SK-N-SH (cell line): ENCODE measurements around the gene CCNK. TPM values are rescaled to one million over a fixed set of nuclear protein-coding genes. Genes with fewer than 3 reads are reported as not detected.

Source experiments
- CTCF ChIA-PET: fragments of 300-600, 350-600 bp; formaldehyde crosslinking; extraction: SDS; loops from one replicate; lab custom pipeline; 2021; lab: Yijun Ruan, JAX
- POLR2A ChIA-PET: fragments of 350-600 bp; sonication (Branson Sonifier 250); formaldehyde crosslinking; extraction: SDS; loops from one replicate; lab custom pipeline; 2020; ENCODE audit warnings: antibody characterized with exemption, inconsistent platforms; lab: Yijun Ruan, JAX
- DNase-seq: peaks from one replicate; pipeline ENCODE4 v3.0.0; 2012
- H2AFZ ChIP-seq: fragments of 200-600 bp; sonication (generic); 2 replicates; pipeline ENCODE4 v1.8.1; 2016; ENCODE audit warnings: antibody characterized with exemption, mild to moderate bottlenecking, low read depth
- H3F3A ChIP-seq: fragments of 200-600 bp; sonication (generic); replicated peaks from 2 replicates; pipeline ENCODE3; 2016; ENCODE audit warnings: antibody characterized with exemption, mild to moderate bottlenecking; ENCODE audit not compliant: insufficient read depth
- H3K27ac ChIP-seq, 2 experiments: fragments of 200-500 bp in 1 of 2; fragments of 200-600 bp in 1 of 2; sonication (Bioruptor generic) in 1 of 2; sonication (generic), shearing (Covaris generic) in 1 of 2; 2 replicates each; pipeline versions ENCODE4 v1.5.1 to v1.6.1; 2014 to 2016; ENCODE audit warnings: low read depth in 2 of 2, inconsistent platforms in 1 of 2, low read length in 1 of 2, mild to moderate bottlenecking in 1 of 2, mixed read lengths in 1 of 2
- H3K27me3 ChIP-seq: fragments of 200-600 bp; sonication (generic), shearing (Covaris generic); 2 replicates; pipeline ENCODE4 v1.6.1; 2016; ENCODE audit warnings: mixed run types; ENCODE audit not compliant: insufficient read depth
- H3K36me3 ChIP-seq, 2 experiments: fragments of 200-500 bp in 1 of 2; fragments of 200-600 bp in 1 of 2; sonication (Bioruptor generic) in 1 of 2; sonication (generic) in 1 of 2; replicated peaks in 1 of 2; 2 replicates each; pipeline versions ENCODE3 to v1.5.1; 2014 to 2016; ENCODE audit warnings: low read length in 1 of 2, mild to moderate bottlenecking in 1 of 2; ENCODE audit not compliant: insufficient read depth in 2 of 2, control insufficient read depth in 1 of 2
- H3K4me1 ChIP-seq, 2 experiments: fragments of 200-500 bp in 1 of 2; fragments of 200-600 bp in 1 of 2; sonication (Bioruptor generic) in 1 of 2; sonication (generic), shearing (Covaris generic) in 1 of 2; 2 replicates each; pipeline versions ENCODE4 v1.5.1 to v1.6.1; 2014 to 2016; ENCODE audit warnings: low read depth in 1 of 2, low read length in 1 of 2, mixed run types in 1 of 2; ENCODE audit not compliant: insufficient read depth in 2 of 2, control insufficient read depth in 1 of 2
- H3K4me2 ChIP-seq: fragments of 200-600 bp; sonication (generic), shearing (Covaris generic); 2 replicates; pipeline ENCODE4 v1.6.1; 2017; ENCODE audit warnings: mixed run types
- H3K4me3 ChIP-seq, 2 experiments: fragments of 200-500 bp in 1 of 2; fragments of 200-600 bp in 1 of 2; sonication (Bioruptor generic) in 1 of 2; sonication (generic), shearing (Covaris generic) in 1 of 2; 2 replicates each; pipeline versions ENCODE4 v1.5.1 to v1.8.1; 2014 to 2016; ENCODE audit warnings: low read depth in 2 of 2, inconsistent platforms in 1 of 2, low read length in 1 of 2, mild to moderate bottlenecking in 1 of 2, mixed read lengths in 1 of 2, moderate library complexity in 1 of 2
- H3K79me2 ChIP-seq: fragments of 200-600 bp; sonication (generic); 2 replicates; pipeline ENCODE4 v1.8.1; 2017; ENCODE audit warnings: mild to moderate bottlenecking; ENCODE audit not compliant: insufficient read depth
- H3K9ac ChIP-seq: fragments of 200-600 bp; sonication (generic); 2 replicates; pipeline ENCODE4 v1.6.1; 2017; ENCODE audit warnings: mixed run types
- H3K9me2 ChIP-seq: fragments of 200-600 bp; sonication (generic); 2 replicates; pipeline ENCODE4 v1.6.1; 2017; ENCODE audit warnings: mixed run types
- H3K9me3 ChIP-seq: fragments of 200-600 bp; sonication (generic); 2 replicates; pipeline ENCODE4 v1.6.1; 2017; ENCODE audit warnings: mixed run types, mild to moderate bottlenecking, moderate library complexity
- H4K20me1 ChIP-seq: fragments of 200-600 bp; sonication (generic); 2 replicates; pipeline ENCODE4 v1.6.1; 2017; ENCODE audit warnings: mild to moderate bottlenecking, mixed run types; ENCODE audit not compliant: insufficient read depth
- EP300 ChIP-seq, 2 experiments: IDR thresholded peaks; 2 replicates each; pipeline versions ENCODE4 v1.4.0 to v1.6.1; 2012; ENCODE audit warnings: borderline replicate concordance in 1 of 2, low read depth in 1 of 2, low read length in 1 of 2
- FOXM1 ChIP-seq: IDR thresholded peaks from 2 replicates; pipeline ENCODE4 v1.4.0; 2012; ENCODE audit warnings: low read depth, mild to moderate bottlenecking
- NFIC ChIP-seq: IDR thresholded peaks from 2 replicates; pipeline ENCODE4 v1.4.0; 2012; ENCODE audit warnings: borderline replicate concordance
- NRF1 ChIP-seq: IDR thresholded peaks from 2 replicates; pipeline ENCODE4 v1.6.1; 2012; ENCODE audit warnings: low read depth, mild to moderate bottlenecking, low read length
- RAD21 ChIP-seq: IDR thresholded peaks from 2 replicates; pipeline ENCODE4 v1.6.1; 2012; ENCODE audit warnings: mild to moderate bottlenecking, low read length
- RCOR1 ChIP-seq: fragments of 150-350 bp; IDR thresholded peaks from 2 replicates; pipeline ENCODE4 v1.6.1; 2017; ENCODE audit warnings: antibody characterized with exemption, low read length
- RFX5 ChIP-seq: IDR thresholded peaks from 2 replicates; pipeline ENCODE4 v1.6.1; 2012; ENCODE audit warnings: mild to moderate bottlenecking, improper control_type of control experiment, low read length
- SIN3A ChIP-seq: IDR thresholded peaks from 2 replicates; pipeline ENCODE4 v1.6.1; 2012; ENCODE audit warnings: low read depth, mild to moderate bottlenecking, low read length, moderate library complexity, borderline replicate concordance
- SMC3 ChIP-seq: IDR thresholded peaks from 2 replicates; pipeline ENCODE4 v1.6.1; 2012; ENCODE audit warnings: low read depth, low read length, improper control_type of control experiment
- TAF1 ChIP-seq: IDR thresholded peaks from 2 replicates; pipeline ENCODE4 v1.6.1; 2012; ENCODE audit warnings: low read depth, mild to moderate bottlenecking, low read length, moderate library complexity, borderline replicate concordance
- WGBS: methylation state at CpG from one replicate; pipeline ENCODE4 v1.1.6; 2017; ENCODE audit warnings: low lambda C conversion rate; 5-methylcytosine and 5-hydroxymethylcytosine counted together
- polyA plus RNA-seq, 3 experiments: library from polyadenylated mRNA; depleted of rRNA; stranded (reverse); fragments of >200 nt; gene quantifications; 2 replicates each; pipeline ENCODE4 v1.2.3, GENCODE V29; 2012
- TF ChIP-seq, protein P1 (sequence below): IDR thresholded peaks from 2 replicates; pipeline ENCODE4 v1.4.0; 2012; ENCODE audit warnings: low read depth, borderline replicate concordance
- TF ChIP-seq, protein P2 (sequence below): fragments of 200-600 bp; sonication (generic); IDR thresholded peaks from 2 replicates; pipeline ENCODE4 v1.6.1; 2017; ENCODE audit warnings: antibody characterized with exemption, mild to moderate bottlenecking, moderate library complexity
- TF ChIP-seq, protein P3 (sequence below): IDR thresholded peaks from 2 replicates; pipeline ENCODE4 v1.4.0; 2012; ENCODE audit warnings: low read depth, borderline replicate concordance
- TF ChIP-seq, protein P4 (sequence below): fragments of 150-350 bp; IDR thresholded peaks from 2 replicates; pipeline ENCODE4 v1.6.1; 2016; ENCODE audit warnings: mild to moderate bottlenecking, low read depth, low read length

Gene CCNK
- polyA plus RNA-seq, 1 of the 3 experiments (the other 2 are of a cell fraction): 14.6 TPM

DNA sequence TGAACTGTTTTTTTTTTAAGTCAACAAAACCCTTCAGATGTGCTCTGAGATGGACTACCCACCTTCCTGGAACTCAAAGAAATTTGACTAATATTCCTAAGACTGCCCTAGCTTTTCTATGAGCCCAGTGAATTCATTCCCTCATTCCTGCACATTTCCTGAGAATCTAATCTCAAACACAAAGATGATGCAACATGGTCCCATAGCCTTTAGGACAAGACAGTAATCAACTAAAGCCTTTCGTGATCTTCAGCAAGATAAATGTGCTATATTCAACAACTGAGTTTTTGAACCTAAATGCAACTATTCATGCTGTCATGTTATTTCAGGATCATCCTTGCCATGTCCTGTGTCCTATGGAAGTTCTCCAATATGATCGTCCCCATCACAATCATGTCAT, 5.5 kb upstream of the CCNK start:
- peaks cover 18 to 21% of the 10 kb centered on the region in 2 experiments; a peak in 3 of 4 replicates for H3K4me1 ChIP-seq
- no peak overlapping the region for H3K27ac ChIP-seq
- 98% methylated on average over 2 of the region's 2 CpGs for WGBS
- H3K36me3 ChIP-seq: no peaks in the 10 kb centered on the region
- no peak overlapping the region for H3K4me3 ChIP-seq
- DNase-seq: no peak
- ChIA-PET CTCF (interaction anchor here (0.8 to 1.0 kb wide), 2 partner anchors 19 to 153 kb away, joined by 3 read pairs; no protein-coding TSS in a partner anchor), POLR2A (no interaction called here)
- peaks cover 96% of the 10 kb centered on the region for H3K79me2 ChIP-seq
- peaks cover 81% of the 10 kb centered on the region for H4K20me1 ChIP-seq
- H3K9ac ChIP-seq: no peak overlapping the region
- no peak for TF ChIP-seq RFX5
- TF ChIP-seq NRF1: no peak
- TF ChIP-seq, protein P1, sequence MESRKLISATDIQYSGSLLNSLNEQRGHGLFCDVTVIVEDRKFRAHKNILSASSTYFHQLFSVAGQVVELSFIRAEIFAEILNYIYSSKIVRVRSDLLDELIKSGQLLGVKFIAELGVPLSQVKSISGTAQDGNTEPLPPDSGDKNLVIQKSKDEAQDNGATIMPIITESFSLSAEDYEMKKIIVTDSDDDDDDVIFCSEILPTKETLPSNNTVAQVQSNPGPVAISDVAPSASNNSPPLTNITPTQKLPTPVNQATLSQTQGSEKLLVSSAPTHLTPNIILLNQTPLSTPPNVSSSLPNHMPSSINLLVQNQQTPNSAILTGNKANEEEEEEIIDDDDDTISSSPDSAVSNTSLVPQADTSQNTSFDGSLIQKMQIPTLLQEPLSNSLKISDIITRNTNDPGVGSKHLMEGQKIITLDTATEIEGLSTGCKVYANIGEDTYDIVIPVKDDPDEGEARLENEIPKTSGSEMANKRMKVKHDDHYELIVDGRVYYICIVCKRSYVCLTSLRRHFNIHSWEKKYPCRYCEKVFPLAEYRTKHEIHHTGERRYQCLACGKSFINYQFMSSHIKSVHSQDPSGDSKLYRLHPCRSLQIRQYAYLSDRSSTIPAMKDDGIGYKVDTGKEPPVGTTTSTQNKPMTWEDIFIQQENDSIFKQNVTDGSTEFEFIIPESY: no peak
- TF ChIP-seq, protein P2, sequence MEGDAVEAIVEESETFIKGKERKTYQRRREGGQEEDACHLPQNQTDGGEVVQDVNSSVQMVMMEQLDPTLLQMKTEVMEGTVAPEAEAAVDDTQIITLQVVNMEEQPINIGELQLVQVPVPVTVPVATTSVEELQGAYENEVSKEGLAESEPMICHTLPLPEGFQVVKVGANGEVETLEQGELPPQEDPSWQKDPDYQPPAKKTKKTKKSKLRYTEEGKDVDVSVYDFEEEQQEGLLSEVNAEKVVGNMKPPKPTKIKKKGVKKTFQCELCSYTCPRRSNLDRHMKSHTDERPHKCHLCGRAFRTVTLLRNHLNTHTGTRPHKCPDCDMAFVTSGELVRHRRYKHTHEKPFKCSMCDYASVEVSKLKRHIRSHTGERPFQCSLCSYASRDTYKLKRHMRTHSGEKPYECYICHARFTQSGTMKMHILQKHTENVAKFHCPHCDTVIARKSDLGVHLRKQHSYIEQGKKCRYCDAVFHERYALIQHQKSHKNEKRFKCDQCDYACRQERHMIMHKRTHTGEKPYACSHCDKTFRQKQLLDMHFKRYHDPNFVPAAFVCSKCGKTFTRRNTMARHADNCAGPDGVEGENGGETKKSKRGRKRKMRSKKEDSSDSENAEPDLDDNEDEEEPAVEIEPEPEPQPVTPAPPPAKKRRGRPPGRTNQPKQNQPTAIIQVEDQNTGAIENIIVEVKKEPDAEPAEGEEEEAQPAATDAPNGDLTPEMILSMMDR: no peak
- TF ChIP-seq SIN3A: no peak
- no peak for TF ChIP-seq RAD21
- TF ChIP-seq FOXM1: no peak
- TF ChIP-seq, protein P3, sequence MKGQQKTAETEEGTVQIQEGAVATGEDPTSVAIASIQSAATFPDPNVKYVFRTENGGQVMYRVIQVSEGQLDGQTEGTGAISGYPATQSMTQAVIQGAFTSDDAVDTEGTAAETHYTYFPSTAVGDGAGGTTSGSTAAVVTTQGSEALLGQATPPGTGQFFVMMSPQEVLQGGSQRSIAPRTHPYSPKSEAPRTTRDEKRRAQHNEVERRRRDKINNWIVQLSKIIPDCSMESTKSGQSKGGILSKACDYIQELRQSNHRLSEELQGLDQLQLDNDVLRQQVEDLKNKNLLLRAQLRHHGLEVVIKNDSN: no peak
- TF ChIP-seq TAF1: no peak
- TF ChIP-seq, protein P4, sequence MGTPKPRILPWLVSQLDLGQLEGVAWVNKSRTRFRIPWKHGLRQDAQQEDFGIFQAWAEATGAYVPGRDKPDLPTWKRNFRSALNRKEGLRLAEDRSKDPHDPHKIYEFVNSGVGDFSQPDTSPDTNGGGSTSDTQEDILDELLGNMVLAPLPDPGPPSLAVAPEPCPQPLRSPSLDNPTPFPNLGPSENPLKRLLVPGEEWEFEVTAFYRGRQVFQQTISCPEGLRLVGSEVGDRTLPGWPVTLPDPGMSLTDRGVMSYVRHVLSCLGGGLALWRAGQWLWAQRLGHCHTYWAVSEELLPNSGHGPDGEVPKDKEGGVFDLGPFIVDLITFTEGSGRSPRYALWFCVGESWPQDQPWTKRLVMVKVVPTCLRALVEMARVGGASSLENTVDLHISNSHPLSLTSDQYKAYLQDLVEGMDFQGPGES: no peak
- no peak for TF ChIP-seq EP300 (IDR thresholded peaks at IDR 0.05; ENCODE audit: borderline replicate concordance in 1 of 2, low read depth in 1 of 2, low read length in 1 of 2)
- TF ChIP-seq NFIC: no peak
- TF ChIP-seq RCOR1: no peak
- no peak for TF ChIP-seq SMC3
- H2AFZ ChIP-seq: no peak overlapping the region
- no peaks in the 10 kb centered on the region for H3K9me3 ChIP-seq
- H3K4me2 ChIP-seq: no peak overlapping the region
- peaks cover 8% of the 10 kb centered on the region for H3F3A ChIP-seq
- H3K27me3 ChIP-seq: no peaks in the 10 kb centered on the region
- no peaks in the 10 kb centered on the region for H3K9me2 ChIP-seq
